NCI-H1105 treated with DMSO at 0.1 percent for 48 hours (cell line): Measurements from ENCODE around the gene CAMK2B.

Source experiments
- DNase-seq: peaks from one replicate; lab custom pipeline; 2025; lab: John Stamatoyannopoulos, UW

The CAMK2B gene

DNA sequence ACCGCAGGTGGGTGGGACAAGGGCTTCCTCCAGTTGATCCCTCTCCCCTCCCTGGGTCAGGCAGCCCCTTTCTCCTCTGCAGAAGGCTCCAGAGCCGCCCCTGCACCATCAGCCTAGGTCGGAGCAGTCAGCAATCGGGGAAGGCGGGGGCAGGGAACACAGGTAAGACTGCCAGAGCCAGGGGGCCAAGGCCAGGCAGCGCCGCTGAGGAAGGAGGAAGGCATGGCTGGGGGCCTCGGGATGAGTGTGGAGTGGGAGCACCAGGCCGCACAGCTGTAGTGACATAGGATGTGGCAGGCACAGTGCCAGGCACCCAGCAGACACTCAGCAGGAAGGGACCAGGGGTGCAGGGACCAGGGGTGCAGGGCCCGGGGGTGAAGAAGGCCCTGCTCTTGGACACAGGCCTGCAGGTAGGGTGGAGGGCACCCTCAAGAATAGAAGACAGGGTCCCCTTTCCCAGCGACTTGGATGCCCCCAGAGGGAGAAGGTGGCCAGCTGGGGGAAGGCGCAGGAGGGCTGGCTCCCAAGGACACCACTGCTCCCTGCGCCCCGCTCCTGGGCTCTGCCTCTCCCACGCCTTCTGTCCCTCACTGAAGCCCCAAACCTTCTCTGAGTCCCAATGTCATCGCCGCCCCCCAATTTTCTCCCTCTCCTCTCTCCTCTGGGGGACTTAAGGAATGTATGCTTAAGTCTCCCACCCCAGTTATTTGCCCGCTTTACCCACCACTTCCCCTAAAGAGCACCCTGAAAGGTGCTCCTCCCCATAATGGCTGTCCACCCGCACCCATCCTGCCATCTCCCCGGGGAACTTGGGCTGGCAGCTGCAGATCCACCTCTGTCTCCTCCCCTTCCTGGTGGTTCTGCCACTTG lies 38.5 kb downstream of the CAMK2B start:
- DNase-seq, result no peak

DNA sequence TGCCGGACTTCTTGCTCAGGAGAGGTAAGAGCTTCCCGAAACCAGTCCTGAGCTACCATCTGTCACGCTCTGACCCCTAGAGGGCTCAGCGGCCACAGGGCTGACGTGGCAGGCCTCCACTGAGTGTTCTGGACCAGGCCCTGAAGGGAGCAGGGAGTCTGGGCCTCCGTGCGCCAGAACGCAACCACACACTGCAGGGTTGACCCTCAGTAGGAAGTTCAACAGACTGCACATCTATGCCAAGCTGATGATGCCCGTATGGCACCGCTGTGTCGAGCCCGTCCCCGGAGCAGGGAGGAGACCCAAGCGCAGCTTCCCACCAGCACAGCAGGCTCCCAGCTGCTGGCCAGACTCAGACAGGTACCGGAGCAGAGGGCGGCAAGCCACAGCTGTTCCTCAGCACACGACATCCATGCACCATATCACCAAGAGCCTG lies 39.2 kb downstream of the CAMK2B start:
- DNase-seq, result no peak

DNA sequence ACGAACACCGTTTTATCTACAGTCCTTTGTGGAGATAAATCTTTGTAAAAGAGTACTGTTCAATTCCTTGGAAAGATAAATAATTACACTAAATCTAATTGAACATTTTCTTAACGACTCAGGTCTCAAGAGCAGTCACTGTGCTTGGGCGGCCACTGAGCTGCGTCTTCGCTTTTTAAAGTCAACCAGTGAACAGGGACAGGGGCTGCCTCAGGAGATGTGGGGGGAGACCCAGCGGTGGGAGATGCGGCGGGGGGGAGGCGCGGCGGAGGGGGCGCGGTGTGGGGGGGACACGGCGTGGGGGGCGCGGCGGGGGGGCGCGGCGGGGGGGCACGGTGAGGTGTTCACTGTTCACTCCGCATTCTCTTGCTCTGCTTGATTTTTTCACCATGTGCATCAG lies 39.8 kb downstream of the CAMK2B start:
- no peak for DNase-seq

DNA sequence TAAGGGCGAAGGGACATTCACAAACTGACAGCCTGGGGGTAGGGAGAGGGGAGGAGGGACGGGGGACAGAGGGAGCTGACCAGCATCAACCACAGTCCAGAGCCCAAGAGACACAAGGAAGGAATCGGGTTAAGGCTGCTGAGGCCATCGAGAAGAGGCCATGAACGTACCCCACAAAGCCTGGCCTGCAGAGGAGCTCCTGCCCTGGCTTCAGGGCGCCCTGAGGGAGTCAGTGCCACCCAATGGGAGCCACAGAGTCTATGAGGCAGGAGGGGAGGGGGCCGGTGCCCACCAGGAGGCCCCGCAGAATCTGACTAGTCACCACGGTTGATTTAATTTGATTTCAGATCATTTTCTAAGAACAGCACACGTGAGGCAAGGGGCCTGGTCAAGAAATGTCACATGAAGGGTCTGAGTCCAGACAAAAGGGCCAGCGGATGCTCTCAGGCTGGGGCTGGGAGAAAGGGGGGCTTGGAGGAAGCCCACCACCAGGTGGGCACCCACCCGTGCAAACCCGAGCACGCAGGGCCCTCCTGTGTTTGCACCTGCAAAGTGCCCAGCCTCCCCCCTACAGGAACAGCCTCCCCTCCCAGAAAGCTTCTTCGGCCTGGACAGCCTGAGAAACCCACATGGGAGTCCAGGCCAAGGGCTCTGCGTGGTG lies 40.4 kb downstream of the CAMK2B start:
- no peak for DNase-seq

DNA sequence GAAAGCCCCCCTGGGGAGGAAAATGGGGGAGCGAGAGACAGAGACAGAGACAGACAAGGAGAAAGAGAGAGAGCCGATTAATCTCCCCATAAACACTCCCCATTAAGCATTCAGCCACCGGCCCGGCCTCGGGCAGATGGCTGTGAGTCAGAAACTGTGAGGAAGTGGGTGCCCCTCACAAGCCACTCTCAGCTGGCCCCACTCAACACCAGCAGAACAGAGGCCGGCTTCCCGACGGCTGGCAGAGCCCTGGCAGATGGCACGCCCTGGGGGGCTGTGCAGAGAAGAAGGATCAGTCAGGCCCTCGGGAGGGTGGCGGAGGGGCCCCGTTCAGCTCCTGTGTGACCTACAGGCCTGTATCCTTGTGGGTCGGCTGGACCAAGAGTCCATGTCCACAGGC lies 41.2 kb downstream of the CAMK2B start:
- DNase-seq, result no peak

DNA sequence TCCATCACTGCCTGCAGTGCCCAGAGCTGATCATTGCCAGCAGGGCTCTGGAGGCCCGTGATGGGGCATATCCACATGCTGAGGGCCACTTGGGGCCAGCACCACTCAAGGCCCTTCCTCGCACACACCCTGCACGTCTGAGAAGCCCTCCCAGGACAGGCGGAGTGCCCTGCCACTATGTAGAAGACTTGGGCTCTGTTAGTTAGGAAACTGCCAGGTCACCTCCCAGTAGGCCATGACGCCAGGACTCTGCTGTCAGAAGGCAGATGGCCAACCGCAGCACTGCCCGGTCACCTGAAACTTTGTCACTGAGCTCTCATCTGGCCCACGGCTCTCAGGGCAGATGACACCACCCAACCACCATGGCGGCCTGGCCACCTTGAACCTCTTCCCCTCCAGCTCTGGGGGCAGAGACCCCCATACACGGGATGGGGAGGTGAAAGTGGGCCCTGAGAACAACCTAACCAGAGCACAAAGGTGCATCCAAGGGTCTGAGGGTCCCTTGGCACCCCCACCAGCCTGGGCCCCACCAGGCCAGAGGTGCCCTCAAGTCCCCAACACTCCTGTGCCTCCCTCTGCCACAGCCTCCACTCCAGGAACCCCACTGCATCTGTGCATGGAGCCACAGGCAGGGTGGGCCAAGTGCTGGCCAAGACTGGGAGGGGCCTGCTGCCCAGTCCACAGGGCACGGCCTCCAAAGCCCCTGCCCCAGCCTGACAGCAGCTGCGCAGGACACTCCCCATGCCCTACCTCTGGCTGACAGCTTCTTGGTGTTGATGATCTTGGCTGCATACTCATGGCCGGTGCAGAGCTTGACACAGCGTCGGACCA lies 41.8 kb downstream of the CAMK2B start:
- no peak for DNase-seq

DNA sequence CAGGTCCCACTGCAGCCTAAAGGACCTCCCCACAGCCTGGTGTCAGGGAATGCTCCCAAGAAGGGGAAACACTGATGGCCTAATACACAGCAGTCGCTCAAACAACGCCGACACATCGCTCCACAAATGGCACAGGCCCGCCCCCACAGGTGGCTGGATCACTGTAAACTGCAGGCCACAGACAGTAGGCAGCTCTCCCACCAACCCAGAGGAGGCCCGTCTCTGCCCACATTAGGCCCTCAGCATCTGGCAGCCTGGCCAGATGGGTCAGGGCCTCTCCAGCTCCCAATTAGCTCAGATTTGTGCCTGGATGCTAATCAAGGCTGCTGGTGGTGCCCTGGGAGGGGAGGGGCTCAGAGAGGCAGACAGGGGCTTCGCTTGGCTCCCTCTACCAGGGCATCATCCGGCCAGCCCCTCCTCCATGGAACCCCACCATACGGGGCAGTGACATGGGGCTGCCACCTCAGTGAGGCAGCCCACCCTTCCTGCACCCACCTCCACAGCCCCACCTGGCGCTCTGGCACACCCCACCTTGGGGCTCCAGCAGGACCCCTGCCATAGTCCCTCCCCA lies 42.7 kb downstream of the CAMK2B start:
- DNase-seq, result no peak

DNA sequence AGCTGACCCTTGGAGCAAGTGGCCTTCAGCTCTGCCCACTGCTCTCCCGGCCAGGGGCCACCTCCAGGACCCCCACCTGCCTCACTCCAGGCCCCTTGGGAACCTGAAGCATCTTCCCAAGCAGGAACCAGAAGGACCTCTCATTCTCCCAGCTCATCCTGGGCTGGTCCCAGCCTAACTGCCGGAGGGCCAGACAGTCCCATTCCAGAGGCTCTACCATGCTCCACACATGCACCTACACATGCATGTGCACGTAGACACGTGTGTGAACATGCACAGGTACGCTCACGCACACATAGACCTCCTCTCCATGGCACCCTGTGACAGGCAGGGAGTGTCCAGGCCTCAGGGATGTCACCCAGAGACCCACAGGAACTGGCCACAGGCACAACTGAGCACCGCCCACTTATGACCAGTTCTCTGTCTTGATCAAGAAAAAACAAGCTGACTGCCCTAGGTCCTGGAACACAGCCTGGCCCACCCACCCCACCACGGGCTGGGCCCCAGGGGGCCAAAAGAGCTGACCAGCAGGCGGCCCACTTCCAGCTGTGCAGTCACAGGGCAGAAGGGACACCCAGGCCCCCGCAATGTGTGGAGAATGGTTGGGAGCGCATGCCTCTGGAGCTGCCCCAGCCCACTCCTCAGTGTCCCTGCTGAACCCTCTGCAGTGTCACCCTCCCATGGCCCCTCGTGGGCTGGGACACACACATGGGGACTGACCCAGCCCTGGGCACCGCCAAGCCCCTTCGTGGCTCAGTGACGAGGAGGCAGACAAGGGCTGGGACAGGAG lies 43.4 kb downstream of the CAMK2B start:
- DNase-seq, result no peak

DNA sequence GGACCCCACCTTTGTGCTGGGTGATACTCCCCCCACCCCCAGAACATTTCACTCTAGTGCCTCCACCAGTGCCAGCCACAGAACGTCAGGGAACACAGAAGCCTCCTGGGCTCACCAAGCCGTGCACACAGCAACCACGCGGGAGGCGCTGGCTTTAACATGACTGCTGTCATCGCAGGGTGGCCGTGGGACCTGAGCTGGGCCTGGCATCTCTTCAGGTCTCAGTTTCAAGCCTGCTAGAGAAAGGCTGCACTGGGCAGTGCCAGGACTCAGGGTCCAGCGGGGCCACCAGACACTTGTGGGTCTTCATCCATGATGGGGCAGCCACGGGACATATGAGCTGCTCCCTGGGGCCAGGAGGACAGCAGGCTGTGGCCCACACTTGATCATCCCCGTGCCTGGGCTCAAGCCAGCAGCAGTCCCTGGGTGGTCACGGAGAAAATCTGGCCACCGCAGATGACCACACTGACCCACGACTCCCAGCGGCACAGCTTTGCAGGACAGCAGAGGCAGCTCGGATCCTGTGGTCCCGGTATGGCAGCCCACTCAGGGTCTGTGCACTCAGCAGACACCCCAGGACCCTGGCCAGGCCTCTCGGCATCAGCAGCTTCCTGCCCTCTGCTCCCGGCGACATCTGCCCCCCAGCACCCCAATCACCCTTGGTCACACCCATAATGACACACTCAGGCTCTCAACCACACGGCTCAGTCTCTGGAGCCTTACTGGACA lies 44.2 kb downstream of the CAMK2B start:
- no peak for DNase-seq

DNA sequence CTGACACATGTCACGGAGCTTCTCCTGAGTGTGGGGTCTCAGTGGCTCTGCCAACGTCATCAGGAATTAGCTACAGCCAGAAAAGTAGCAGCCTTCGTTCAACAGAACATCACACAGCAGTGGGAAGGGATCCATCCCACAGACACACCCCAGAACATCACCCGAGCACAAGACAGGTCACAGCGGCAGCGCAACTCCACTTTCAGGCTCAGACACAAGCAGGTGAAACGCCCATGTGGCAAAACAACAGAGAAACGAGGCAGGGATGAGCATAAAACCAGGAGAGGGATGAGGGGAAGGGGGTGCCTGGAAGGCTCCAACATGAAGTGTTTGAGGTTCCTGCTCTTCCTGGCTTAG lies 44.8 kb downstream of the CAMK2B start:
- no peak for DNase-seq

DNA sequence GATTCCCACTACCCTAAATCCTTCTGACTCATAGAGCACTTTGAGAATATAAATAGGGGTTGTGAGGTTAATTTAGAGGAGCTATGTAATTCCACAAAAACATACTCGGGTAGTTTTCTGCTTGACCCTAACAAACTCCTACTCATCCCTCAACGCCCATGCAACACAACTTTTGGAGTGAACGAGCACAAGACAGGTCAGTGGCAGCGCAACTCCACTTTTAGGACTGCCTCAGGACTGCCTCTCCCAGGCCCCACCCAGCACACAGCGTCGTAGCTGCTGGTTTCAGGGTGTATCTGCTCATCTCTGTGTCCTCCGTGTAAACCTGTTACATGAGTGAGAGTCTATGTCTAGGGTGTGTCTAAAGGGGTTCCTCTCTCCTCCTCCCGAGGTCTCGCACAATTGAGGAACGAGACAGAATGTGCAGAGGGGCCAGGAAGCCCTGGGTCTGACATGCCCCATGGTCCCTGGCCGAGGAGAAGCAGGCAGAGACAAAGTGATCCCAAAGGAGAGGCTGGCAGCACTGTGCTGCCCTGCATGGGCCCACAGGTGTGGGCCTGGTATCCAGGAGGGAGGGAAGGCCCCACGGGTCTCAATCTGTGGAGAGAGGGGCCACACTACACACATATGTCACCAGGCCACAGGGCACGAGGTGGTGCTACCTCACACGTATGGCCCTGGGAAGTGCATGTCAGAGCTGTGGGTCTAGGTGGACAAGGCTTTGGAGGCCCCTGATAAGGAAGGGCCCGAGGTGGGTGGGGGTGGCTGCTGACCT lies 45.5 kb downstream of the CAMK2B start:
- DNase-seq, result no peak

DNA sequence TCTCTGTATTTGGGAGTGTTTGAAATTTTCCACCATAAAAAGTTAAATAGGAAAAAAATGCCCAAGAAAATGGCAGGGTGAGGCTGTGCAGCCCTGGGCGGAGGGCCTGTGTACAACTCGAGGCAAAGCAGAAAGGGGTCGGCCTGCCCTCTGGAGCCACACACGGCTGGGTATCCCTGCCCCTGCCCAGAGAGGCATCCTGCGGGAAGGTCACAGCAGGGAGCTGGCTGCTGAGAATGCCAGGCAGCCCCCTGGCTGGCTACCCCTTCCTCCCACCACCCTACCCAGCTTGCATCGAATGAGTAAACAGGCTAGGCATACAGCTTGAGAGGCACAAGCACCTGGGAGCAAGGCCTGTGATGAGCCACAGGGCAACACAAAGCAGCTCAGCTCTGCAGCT lies 46.1 kb downstream of the CAMK2B start:
- DNase-seq, result no peak

DNA sequence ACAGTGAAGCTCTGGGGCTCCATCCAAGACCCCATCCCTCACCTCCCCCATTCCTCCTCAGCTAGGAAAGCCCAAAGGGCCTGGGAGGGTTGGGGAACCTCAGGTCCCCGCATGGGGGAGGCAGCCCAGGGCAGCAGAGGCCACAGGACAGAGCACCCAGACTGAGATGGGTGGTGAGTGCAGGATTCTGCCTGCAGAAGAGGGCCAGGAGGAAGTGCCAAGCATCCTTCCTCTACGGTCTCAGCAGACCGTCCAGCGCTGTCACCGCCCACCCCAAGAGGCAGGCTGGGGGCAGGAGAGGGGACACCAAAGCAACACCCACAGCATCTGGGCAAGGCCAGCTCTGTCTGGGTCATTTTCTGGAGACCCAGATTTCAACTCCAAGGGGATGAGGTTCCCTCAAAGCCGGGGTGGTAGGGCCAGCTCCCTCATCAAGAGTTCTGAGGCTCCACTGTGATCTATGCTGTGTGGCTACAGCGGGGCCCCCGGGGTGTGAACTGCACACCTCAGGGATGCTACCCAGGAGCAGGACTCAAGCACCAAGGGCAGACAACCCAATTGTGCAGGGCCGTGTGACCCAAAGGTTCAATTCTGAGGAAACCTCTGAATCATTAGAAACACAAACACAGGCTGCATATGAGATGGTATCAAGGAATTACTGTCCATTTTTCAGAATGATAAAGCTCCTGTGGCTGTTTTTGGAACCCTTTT lies 46.8 kb downstream of the CAMK2B start:
- no peak for DNase-seq

DNA sequence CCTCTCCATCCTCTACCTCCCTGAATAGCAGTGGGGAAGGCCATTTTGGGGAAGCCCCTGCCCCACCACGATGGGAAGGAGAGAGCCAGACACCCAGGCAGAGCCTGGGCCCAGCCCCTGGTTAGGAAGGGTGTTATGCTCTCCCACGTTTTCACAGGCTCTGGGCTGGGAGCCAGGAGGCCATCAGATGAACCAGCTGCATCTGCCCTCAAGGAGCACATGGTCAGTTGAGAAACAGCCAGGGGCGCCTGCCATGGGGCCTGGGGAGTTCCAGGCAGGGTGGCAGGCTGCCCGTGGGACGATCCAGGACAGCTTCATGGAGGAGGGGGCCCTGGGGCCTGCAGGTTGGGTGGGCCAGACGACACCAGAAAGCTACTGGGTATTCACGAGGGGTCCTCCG lies 47.5 kb downstream of the CAMK2B start:
- no peak for DNase-seq

DNA sequence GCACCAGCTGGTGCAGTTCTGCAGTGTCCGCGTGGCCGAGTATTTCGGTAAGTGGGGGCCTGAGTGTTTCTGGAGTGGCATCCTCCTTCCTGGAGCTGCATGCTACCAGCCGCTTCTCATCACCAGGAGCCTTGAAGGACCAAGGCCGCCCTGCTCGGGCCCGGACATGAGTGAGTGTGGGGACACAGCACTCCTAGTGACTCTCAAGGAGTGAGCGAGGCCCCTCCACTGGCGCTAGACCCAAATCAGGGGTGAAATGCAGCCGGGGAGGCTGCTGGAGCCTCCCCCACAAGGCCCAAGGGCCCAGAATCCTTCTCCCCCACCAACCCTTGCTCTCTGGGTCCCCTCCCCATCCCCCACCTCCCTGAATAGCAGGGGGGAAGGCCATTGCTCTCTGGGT lies 48.0 kb downstream of the CAMK2B start:
- no peak for DNase-seq

DNA sequence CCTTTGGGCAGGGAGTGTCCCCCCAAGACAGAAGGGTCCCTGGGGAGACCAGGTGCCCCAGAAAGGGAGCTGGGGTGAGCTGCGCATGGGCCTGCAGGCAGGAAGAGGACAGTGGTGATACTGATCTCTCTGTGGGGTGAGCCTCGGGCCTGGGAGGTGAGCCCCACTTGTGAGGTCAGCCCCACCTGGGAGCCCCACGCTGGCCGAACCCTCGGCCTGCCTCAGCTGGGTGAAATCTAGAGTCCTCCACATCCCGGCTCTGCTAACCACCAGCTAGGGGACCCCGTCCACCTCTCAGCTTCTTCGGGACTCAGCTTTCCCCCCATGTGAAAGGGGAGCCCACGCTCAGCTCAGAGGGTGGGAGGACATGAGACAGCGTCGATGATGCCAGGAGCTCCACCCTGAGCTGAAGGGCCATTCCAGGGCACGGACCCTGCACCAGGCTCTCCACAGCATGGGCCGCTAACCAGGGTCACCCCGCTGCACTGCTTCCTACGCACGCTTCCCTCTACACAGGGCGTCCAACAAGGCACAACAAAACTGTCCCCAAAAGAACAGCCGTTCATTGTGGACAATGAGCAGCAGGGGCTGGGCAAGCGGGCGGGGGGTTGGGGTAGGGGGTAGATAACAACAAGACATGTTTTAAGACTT lies 48.7 kb downstream of the CAMK2B start:
- no peak for DNase-seq

DNA sequence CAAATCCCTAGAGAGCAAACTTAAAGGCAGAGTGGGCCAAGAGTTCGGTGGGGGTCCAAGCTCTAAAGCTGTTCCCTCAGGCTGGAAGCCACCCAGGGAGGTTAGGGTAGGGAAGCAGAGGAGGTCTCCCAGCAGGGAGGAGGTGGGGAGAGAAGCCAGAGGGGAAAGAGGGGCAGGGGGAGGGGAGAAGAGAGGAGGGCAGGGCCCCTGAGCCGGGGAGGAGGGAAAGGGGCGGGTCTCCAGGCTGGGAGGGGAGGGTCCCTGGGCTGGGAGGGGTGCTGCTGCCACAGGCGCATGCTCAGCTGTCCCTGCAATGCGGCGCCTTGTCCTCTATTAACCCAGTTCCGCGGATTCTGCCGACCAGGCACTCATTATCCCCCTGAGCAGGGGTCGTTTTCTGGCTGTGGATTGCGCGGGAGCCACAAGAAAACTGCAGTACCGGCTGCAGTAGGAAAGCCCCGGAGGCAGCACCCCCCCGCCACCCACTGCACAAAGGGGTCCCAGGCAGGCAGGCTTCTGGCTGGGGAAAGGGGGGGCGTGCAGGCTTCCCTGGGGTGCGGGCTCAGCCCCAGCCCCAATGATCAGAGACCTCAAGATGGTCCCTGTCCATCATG lies 49.3 kb downstream of the CAMK2B start:
- DNase-seq, result no peak

DNA sequence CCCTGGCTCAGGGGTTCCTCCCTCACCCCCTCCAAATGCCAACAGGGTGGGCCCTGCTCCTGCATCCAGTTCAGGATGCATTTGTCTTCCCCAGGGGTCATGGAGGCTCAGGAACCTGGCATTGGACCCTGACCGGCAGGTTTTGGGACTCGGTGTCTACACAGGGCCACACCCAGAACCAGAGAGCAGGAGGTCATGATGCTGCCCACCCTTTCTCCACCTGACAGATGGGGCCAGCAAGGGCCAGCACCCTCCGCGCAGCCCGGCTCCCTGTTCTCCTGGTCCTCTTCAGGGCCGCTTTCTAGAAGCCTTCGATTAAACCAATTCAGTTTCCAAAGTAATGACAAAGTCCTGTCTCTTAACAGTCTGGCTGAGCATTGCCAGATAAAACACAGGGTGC lies 50.2 kb downstream of the CAMK2B start:
- DNase-seq, result no peak

DNA sequence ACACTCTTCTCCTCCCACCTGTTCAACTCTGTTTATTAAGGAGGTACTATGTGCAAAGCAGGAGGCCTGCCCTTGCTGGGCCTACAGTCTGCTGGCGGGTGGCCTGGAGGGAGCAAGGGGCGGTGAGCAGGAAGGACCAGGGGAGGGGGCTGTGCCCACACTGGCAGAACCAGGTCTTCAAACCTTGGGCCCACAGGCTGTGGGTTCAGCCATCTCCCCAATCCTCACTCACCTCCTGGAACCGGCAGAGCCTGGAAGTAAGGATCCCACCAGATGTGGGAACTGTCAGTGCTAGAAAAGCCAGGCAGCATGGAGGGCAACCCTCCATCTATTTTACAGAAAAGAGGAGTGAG lies 50.8 kb downstream of the CAMK2B start:
- no peak for DNase-seq
